ENCODE measurements around the gene TBC1D30.

Gene TBC1D30

DNA sequence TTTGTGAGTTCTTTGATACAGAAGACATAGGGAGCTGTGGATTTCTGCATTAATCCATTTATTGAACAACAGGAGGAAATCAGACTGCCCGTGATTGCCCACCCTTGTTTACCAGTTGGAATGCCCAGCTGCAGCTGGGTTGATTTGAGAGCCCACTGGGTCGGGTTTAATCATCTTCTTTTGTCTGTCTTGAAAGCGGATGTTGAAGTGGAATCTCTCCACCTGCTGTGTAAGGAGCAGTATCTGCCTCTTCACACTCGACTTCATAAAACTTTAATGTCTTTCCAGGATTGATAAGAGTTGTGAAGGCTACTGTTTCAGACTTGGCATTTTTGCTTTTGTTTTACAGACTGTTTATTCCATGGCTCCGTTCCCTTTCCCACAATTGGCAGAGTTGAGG is 39.9 kb downstream of the TBC1D30 start:
- H3K9me3 Mint-ChIP-seq, result no peaks in the 10 kb centered on the region
- no peak overlapping the region for H3K27ac Mint-ChIP-seq
- no peak for DNase-seq
- no peak overlapping the region for H3K4me3 Mint-ChIP-seq
- H3K27me3 Mint-ChIP-seq, result peaks cover 25% of the 10 kb centered on the region
- no peaks in the 10 kb centered on the region for H3K36me3 Mint-ChIP-seq (ENCODE audit: low read depth)
- H3K4me1 Mint-ChIP-seq (ENCODE audit: low read depth), result peaks cover 8% of the 10 kb centered on the region

DNA sequence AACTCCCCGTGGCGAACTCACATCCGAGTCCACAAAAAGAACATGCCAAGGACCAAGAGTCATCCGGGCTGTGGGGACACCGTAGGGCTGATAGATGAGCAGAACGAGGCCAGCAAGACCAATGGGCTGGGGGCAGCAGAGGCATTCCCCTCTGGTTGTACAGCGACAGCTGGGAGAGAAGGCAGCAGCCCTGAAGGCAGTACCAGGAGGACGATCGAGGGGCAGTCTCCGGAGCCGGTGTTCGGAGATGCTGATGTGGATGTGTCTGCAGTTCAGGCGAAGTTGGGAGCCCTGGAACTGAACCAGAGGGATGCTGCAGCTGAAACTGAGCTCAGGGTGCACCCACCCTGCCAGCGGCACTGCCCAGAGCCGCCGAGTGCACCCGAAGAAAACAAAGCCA is 50.7 kb downstream of the TBC1D30 start:
- Mint-ChIP-seq H3K27ac (no peak overlapping the region), H3K36me3 (ENCODE audit: low read depth) (no peaks in the 10 kb centered on the region), H3K9me3 (no peaks in the 10 kb centered on the region), H3K27me3 (peaks cover 6% of the 10 kb centered on the region), H3K4me1 (ENCODE audit: low read depth) (peaks cover 31% of the 10 kb centered on the region), H3K4me3 (no peak overlapping the region)
- no peak for DNase-seq

DNA sequence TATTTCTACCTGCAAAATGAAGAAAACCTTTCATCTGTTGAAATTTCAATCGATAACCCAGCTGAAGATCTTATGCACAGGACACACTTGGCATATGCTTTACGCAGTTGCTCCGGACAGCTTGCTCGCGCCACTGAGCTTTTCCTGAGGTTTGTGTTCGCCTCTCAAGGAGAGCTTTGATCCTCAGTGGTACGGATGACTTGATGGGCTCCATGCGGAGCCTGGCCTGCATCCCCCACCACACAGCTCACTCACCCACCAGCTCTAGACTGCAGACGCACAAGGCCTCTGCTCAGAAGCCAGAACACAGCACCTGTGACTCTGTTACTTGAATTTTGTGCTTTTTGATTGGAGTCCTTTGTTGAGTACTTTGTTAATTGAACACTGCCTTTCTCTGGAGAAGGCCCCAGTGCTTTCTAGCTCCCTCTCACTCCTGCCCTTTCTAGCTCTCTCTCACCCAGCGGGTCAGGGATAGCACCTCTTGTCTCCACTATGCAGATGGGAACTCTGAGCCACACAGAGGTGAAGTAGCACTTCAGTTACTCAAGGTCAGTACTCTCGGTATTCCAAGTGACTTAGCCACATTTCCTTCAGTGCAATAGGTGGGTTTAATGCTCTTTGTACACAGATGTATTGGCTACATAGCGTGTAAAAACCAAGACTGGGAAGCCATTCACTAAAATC is 52.1 kb downstream of the TBC1D30 start:
- Mint-ChIP-seq H3K27ac (peak overlapping the region; percentile 86), H3K4me3 (no peak overlapping the region), H3K27me3 (peaks cover 9% of the 10 kb centered on the region), H3K36me3 (ENCODE audit: low read depth) (no peaks in the 10 kb centered on the region), H3K4me1 (ENCODE audit: low read depth) (peaks cover 28% of the 10 kb centered on the region), H3K9me3 (no peaks in the 10 kb centered on the region)
- no peak for DNase-seq

DNA sequence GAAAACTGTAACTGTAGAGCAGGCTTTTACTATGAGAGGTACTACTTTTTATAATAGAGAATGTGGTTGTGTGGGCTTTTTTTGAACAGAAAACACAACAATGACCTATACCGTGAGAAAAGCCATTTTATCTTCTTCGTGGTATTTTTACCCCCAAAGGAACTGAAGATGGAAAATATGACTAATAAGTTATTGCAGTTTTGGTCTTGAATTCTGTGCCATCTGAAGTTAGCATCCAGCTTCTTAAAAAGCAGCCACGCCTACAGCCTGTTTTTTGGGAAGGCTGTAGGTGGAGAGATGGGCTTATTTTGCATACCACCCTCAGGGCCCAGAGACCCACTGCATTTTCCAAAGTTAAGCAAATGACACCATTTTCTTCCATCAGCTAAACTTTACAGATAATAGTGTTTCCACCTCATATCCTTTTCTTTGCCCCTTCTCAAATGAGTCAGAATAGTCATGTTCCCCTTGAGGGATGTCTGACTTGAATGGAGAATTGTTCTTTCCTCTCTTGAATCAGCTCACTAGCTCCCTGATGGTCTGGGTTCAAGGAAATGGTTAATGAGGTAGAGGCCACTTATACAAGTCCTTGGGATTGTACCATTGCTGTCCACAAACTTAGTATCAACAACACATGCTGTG is 53.0 kb downstream of the TBC1D30 start:
- Mint-ChIP-seq H3K4me3 (no peak overlapping the region), H3K4me1 (ENCODE audit: low read depth) (peaks cover 27% of the 10 kb centered on the region), H3K36me3 (ENCODE audit: low read depth) (no peaks in the 10 kb centered on the region), H3K27me3 (peaks cover 9% of the 10 kb centered on the region), H3K9me3 (no peaks in the 10 kb centered on the region), H3K27ac (peak overlapping the region; percentile 86)
- DNase-seq, result peak; percentile 33

DNA sequence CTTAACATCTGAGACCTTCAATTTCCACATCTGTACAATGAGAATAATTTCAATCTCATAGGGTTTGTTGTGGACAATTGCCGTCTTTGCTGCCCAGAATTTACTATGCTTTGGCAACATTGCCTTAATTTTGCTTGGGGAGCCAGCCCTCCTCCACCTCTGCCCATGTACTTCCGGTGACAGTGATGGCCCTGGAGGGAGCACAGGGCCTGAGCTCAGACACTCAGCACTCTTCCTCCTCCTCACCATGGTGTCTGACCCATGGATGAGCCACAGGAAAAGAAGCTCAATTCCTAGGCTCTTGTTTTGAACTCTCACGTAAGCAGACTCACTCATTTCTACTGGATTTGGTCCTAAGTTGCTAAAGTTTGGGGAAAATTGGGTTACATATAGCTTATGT is 58.2 kb downstream of the TBC1D30 start:
- DNase-seq, result no peak
- no peaks in the 10 kb centered on the region for H3K9me3 Mint-ChIP-seq
- no peak overlapping the region for H3K4me3 Mint-ChIP-seq
- H3K27me3 Mint-ChIP-seq, result peaks cover 3% of the 10 kb centered on the region
- H3K4me1 Mint-ChIP-seq (ENCODE audit: low read depth), result peaks cover 27% of the 10 kb centered on the region
- no peak overlapping the region for H3K27ac Mint-ChIP-seq
- no peaks in the 10 kb centered on the region for H3K36me3 Mint-ChIP-seq (ENCODE audit: low read depth)

DNA sequence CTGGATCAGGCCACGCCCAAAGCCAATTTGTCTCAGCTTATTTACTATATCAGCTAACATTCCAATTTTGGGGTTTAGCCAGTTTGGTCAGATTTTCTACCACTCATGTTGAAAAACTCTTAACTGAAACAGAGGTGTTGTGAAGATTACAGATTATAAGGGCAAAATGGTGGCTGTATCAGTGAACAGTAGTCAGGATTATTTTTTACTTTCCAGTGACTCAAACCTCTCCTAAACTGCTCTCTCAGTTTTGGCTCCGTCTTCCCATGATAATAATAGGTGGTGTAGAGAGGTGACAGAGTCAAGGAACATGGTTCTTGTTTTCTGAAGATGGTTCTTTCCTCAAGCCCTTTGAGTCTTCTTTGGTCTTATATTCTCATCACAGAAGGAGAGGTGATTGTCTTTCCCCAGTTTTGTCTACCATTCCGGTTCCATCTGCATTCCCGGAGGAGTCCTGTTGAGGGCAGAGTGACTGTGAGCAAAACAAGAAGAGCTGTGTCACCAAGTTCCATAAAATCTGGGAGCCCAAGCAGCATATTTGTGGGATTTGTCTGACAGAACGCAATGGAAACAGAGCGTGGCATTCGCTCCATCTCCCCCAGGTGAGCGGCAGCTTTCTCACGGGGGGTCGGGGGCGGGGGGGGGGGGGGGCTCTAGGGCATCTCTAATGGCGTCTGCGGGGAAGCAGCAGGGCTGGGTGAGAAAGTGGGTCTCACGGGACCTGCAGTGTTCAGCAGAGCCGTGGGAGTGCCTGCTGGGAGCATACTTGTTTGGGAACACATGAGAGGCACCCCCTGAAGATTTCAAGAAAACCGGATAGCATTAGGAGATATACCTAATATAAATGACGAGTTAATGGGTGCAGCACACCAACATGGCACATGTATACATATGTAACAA is 59.1 kb downstream of the TBC1D30 start:
- H3K27ac Mint-ChIP-seq, result peak overlapping the region; percentile 4
- peaks cover 19% of the 10 kb centered on the region for H3K4me1 Mint-ChIP-seq (ENCODE audit: low read depth)
- H3K4me3 Mint-ChIP-seq, result no peak overlapping the region
- DNase-seq, result no peak
- no peaks in the 10 kb centered on the region for H3K36me3 Mint-ChIP-seq (ENCODE audit: low read depth)
- no peaks in the 10 kb centered on the region for H3K9me3 Mint-ChIP-seq
- H3K27me3 Mint-ChIP-seq, result peaks cover 3% of the 10 kb centered on the region

DNA sequence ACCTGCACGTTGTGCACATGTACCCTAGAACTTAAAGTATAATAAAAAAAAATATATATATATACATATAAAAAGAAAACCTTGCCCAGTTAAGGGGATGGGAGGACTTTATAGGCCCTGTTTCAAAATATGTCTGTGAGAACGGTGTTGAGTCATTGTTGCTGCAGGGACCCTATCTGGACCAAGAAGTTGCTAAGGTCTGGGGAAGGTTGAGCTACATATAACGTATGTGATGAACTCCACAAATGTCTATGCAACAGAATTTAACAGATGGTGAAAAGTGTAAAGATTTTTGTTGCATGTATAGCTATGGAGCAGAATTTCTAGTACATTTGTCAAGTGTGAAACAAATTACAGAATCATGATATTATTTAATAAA is 59.7 kb downstream of the TBC1D30 start:
- H3K27me3 Mint-ChIP-seq, result peaks cover 7% of the 10 kb centered on the region
- H3K27ac Mint-ChIP-seq, result no peak overlapping the region
- no peak overlapping the region for H3K4me3 Mint-ChIP-seq

DNA sequence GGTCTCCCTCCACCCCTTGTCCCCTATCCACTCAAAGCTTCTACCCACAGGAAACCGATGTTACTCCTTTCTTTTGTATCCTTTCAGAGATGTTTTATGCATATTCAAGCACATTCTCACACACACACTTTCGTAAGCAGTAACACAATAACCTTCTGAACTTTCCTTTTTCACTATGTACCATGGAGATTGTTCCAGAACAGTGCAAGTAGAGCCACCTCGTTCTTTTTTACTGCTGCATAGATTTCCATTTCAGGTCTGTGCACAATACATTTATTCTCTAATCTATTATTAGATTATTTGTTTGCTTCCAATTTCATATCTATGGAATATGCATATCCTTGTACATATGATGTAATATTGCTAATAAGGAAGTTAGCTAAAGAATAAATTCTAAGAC is 60.3 kb downstream of the TBC1D30 start:
- H3K36me3 Mint-ChIP-seq (ENCODE audit: low read depth), result no peaks in the 10 kb centered on the region
- DNase-seq, result no peak
- H3K9me3 Mint-ChIP-seq, result no peaks in the 10 kb centered on the region
- no peak overlapping the region for H3K4me3 Mint-ChIP-seq
- peaks cover 17% of the 10 kb centered on the region for H3K4me1 Mint-ChIP-seq (ENCODE audit: low read depth)
- peaks cover 10% of the 10 kb centered on the region for H3K27me3 Mint-ChIP-seq
- no peak overlapping the region for H3K27ac Mint-ChIP-seq

More for the DNA sequence above, 59.7 kb downstream of the TBC1D30 start:
- Mint-ChIP-seq H3K9me3 (no peaks in the 10 kb centered on the region), H3K4me1 (ENCODE audit: low read depth) (peaks cover 17% of the 10 kb centered on the region), H3K36me3 (ENCODE audit: low read depth) (no peaks in the 10 kb centered on the region)
- no peak for DNase-seq

DNA sequence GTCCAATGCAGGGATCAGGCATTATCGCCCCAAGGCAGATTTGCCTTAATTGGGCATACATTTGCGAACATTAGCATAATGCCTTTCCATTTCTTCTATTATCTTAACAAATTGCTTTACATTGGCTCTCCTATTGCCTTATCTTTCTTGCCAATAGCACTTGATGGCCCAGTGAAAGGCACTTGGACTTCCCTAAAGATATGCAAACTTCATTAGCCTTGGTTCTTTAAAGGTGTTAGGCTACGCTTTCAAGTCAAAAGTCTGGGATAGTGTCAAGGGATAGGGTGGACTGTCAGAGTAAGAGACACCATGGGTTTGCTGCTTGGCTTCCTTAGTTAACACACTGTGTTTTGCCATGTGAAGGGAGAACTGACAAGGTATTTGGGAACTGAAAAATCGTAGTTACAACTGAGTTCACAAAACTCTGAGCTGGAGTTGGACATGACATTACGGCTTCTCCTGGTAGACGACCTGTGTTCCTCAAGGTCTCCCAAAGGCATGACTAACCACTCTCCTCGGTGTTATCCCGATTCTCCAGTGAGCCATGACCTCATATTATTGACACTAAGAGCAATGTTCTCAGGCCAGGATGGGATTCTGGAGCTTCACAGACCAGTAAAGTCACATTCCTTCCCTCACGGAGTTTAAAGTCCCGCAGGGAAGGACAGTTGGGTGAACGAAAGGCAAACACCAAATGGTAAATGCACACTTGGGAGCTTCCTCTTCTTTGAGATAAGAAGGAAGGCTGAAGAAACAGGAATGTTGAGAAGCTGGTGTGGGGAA is 65.2 kb downstream of the TBC1D30 start:
- H3K27me3 Mint-ChIP-seq, result peaks cover 27% of the 10 kb centered on the region
- H3K36me3 Mint-ChIP-seq (ENCODE audit: low read depth), result no peaks in the 10 kb centered on the region
- H3K27ac Mint-ChIP-seq, result no peak overlapping the region
- peaks cover 11% of the 10 kb centered on the region for H3K4me1 Mint-ChIP-seq (ENCODE audit: low read depth)
- no peaks in the 10 kb centered on the region for H3K9me3 Mint-ChIP-seq
- no peak overlapping the region for H3K4me3 Mint-ChIP-seq
- DNase-seq, result no peak

DNA sequence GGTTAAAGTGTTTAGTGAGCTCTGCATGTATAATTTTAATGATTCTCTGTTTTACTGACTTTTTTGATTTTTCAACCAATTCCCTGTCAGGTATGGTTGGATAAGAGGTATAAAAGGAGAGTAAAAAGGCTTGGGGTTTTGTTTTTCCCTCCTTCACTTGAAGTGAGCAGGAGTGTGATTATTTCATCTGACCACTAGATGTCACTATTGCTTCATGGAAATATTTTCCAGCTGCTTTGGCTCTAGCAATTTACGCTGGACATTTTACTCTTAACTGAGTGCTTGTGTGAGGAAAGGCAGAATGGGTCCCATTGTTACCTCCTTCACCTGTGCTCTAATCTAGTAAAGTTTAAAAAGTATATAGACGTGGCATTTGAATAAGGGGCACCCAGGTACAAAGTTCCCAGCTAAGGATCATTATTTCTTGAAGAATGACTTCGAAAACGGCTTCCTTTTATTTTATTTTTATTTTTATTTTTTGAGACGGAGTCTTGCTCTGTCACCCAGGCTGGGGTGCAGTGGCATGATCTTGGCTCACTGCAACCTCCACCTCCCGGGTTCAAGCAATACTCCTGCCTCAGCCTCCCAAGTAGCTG is 66.5 kb downstream of the TBC1D30 start:
- Mint-ChIP-seq H3K4me3 (no peak overlapping the region), H3K27ac (no peak overlapping the region), H3K27me3 (peaks cover 27% of the 10 kb centered on the region), H3K36me3 (ENCODE audit: low read depth) (no peaks in the 10 kb centered on the region), H3K4me1 (ENCODE audit: low read depth) (peaks cover 6% of the 10 kb centered on the region), H3K9me3 (no peaks in the 10 kb centered on the region)
- no peak for DNase-seq

DNA sequence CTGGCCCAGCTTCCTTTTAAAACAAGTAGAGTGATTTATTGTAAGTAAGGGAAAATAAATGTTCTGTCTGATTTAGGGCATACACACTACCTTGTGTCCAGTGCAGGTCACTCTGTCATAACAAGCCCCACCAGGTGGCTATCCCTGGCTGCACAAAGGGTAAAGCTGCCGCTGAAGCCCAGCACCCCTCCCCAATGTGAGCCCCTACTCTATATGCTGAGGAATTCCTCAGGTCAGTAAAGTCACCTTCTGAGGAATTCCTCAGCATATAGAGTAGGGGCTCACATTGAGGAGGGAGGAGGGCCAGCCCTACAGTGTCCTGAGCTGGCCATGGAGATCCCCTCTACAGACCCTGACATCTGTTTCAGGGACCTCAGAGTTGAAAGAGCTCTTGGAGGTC is 67.2 kb downstream of the TBC1D30 start:
- H3K27me3 Mint-ChIP-seq, result peaks cover 27% of the 10 kb centered on the region
- H3K27ac Mint-ChIP-seq, result no peak overlapping the region
- H3K4me1 Mint-ChIP-seq (ENCODE audit: low read depth), result peaks cover 3% of the 10 kb centered on the region
- DNase-seq, result no peak
- no peak overlapping the region for H3K4me3 Mint-ChIP-seq
- no peaks in the 10 kb centered on the region for H3K36me3 Mint-ChIP-seq (ENCODE audit: low read depth)
- no peaks in the 10 kb centered on the region for H3K9me3 Mint-ChIP-seq

DNA sequence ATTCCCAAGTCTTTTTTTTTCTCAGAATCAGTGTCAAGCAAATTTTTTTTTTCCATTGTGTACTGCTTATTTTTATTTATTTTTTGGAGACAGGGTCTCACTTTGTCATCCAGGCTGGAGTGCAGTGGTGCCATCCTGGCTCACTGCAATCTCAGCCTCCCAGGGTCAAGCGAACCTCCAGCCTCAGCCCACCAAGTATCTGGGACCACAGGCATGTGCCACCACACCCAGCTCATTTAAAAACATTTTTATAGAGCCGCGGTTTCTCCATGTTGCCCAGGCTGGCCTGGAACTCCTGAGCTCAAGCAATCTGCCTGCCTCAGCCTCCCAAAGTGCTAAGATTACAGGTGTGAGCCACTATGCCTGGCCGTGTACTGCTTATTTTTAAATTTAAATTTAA is 68.1 kb downstream of the TBC1D30 start:
- Mint-ChIP-seq H3K4me1 (ENCODE audit: low read depth) (peaks cover 3% of the 10 kb centered on the region), H3K27me3 (peaks cover 27% of the 10 kb centered on the region), H3K9me3 (no peaks in the 10 kb centered on the region), H3K27ac (no peak overlapping the region), H3K36me3 (ENCODE audit: low read depth) (no peaks in the 10 kb centered on the region), H3K4me3 (no peak overlapping the region)
- no peak for DNase-seq

DNA sequence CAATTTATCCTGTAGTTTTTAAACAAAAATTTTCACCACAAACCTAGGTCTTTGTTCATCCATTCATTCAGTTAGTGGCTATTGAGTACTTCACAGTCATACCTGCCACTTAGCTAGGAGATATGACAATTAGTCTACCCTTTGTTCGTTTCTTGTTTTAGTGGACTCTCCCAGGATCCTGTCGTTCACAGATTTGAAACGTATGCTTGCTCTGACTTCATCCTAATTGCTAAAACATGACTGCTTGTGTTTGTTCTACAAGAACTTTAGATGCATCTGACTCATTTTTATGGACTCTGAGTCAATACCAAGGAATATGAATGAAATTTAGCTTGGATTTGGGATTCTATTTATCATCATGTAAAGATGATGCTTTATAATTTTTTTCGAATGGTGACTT is 69.5 kb downstream of the TBC1D30 start:
- no peak for DNase-seq
- Mint-ChIP-seq H3K36me3 (ENCODE audit: low read depth) (no peaks in the 10 kb centered on the region), H3K9me3 (no peaks in the 10 kb centered on the region), H3K4me3 (no peak overlapping the region), H3K27me3 (peaks cover 24% of the 10 kb centered on the region), H3K27ac (no peak overlapping the region), H3K4me1 (ENCODE audit: low read depth) (peaks cover 3% of the 10 kb centered on the region)

Data from activated T-cell treated with anti-CD3 and anti-CD28 coated beads, Interleukin-2, amount 50 U/mL, for 24 hours (primary cell).